Stimulated activated naive CD8-positive, alpha-beta T cell treated with anti-CD3 and anti-CD28 coated beads, Interleukin-15, Interleukin-2, amounts not matched to agents 100 ng/mL and 50 ng/mL, for 24 hours (primary cell): ENCODE results near the gene AFM.
"Not testable (repeated sequence)": the region's sequence is repeated elsewhere in the genome, so short reads cannot be mapped to it uniquely, and the experiment has no call there.

Experiments used
- H3K27ac Mint-ChIP-seq: one replicate; pipeline ENCODE4 v1.8.0; 2021; ENCODE audit warnings: mild to moderate bottlenecking, mixed read lengths
- H3K27me3 Mint-ChIP-seq: one replicate; pipeline ENCODE4 v1.8.0; 2021; ENCODE audit warnings: mixed read lengths
- H3K36me3 Mint-ChIP-seq: one replicate; pipeline ENCODE4 v1.8.0; 2021; ENCODE audit warnings: low read depth, mixed read lengths
- H3K4me1 Mint-ChIP-seq: one replicate; pipeline ENCODE4 v1.8.0; 2021; ENCODE audit warnings: low read depth, mixed read lengths
- H3K4me3 Mint-ChIP-seq: one replicate; pipeline ENCODE4 v1.8.0; 2021; ENCODE audit warnings: mild to moderate bottlenecking, mixed read lengths
- H3K9me3 Mint-ChIP-seq: one replicate; pipeline ENCODE4 v1.8.0; 2021; ENCODE audit warnings: mixed read lengths

AFM gene

GRCh38 chr4:73518340-73518739 lies 36.8 kb downstream of the AFM start:
- Mint-ChIP-seq H3K9me3 (no peaks in the 10 kb centered on the region), H3K27ac (no peak overlapping the region), H3K27me3 (peaks cover 11% of the 10 kb centered on the region), H3K4me1 (no peaks in the 10 kb centered on the region), H3K36me3 (no peaks in the 10 kb centered on the region), H3K4me3 (no peak overlapping the region)

DNA sequence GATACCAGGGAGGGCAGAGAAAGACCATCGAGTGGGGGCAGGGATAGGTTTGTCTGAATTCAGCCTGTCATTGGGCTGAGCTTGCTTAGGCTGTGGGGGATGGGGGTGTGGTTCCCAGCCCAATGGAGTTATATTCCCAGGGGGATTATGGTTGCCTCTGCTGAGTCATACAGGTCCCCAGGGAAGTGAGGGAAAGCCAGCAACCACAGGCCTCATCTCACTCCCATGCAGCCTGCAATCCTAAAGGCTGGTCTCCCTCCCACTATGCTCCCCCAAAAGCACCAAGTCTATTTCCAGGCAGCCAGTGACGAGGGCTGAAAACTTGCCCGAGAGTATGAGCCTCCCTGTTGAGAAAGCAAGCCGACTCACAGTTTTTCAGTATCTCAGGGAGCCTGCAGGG lies 39.3 kb downstream of the AFM start:
- H3K36me3 Mint-ChIP-seq: no peaks in the 10 kb centered on the region
- no peak overlapping the region for H3K27ac Mint-ChIP-seq
- no peaks in the 10 kb centered on the region for H3K9me3 Mint-ChIP-seq
- no peaks in the 10 kb centered on the region for H3K4me1 Mint-ChIP-seq
- no peak overlapping the region for H3K4me3 Mint-ChIP-seq
- peaks cover 11% of the 10 kb centered on the region for H3K27me3 Mint-ChIP-seq

DNA sequence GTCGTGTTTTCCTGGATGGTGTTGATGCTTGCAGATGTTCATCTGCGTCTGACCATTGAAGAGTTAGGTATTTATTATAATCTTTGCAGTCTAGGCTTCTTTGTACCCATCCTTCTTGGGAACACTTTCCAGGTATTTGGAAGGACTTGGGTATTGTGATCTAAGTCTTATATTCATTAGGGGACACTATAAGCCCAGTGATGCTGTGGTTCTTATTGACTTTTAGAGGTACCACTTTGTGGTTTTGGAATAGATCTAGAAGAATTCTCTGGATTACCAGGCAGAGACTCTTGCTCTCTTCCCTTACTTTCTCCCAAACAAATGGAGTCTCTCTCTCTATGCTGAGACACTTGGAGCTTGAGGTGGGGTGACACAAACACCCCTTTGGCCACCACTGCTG lies 41.6 kb downstream of the AFM start:
- H3K36me3 Mint-ChIP-seq: no peaks in the 10 kb centered on the region
- no peak overlapping the region for H3K4me3 Mint-ChIP-seq
- peaks cover 11% of the 10 kb centered on the region for H3K27me3 Mint-ChIP-seq
- H3K4me1 Mint-ChIP-seq: no peaks in the 10 kb centered on the region
- H3K27ac Mint-ChIP-seq: no peak overlapping the region
- H3K9me3 Mint-ChIP-seq: no peaks in the 10 kb centered on the region

DNA sequence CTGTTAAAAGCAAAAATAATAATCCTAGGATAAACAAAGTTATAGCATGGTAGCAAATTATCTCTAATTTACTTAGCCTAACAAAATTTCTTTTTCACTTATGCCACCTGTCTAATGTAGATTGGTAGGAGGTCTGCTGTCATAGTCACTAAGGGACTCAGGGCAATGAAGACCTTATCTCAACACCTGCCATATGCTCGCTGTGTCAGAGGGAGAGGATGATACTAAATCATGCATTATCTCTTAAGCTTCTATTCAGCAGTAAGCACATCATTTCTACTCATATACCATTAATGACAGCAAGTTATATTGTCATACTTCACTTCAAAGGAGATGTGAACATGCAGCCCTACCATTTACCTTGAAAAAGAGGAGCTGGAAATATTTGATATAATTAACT lies 44.1 kb downstream of the AFM start:
- Mint-ChIP-seq H3K9me3 (no peaks in the 10 kb centered on the region), H3K4me3 (no peak overlapping the region), H3K27me3 (peaks cover 5% of the 10 kb centered on the region), H3K27ac (no peak overlapping the region), H3K4me1 (no peaks in the 10 kb centered on the region), H3K36me3 (no peaks in the 10 kb centered on the region)

DNA sequence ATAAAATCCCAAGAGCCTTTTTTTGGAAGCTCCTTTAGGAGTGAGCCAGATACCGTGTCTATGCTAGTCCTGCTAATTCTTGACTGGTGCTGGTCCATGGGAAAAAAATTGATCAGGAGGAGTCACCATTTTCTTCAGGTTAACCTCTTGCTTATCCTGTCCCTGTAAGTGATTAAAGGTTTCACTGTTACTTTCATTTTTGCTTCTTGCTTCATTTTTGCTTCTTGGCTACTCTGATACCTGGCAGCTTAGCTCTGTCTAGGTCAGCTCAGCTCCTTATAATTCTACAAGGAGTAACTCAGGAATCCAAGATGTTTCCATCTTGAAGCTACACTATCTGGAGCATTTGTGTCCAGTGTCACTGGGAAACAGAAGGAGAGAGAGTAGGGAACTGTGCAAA lies 45.7 kb downstream of the AFM start:
- Mint-ChIP-seq H3K9me3 (no peaks in the 10 kb centered on the region), H3K4me1 (no peaks in the 10 kb centered on the region), H3K36me3 (no peaks in the 10 kb centered on the region), H3K27ac (no peak overlapping the region), H3K27me3 (peaks cover 5% of the 10 kb centered on the region), H3K4me3 (no peak overlapping the region)

GRCh38 chr4:73528171-73528570 lies 46.6 kb downstream of the AFM start:
- H3K4me1 Mint-ChIP-seq: no peaks in the 10 kb centered on the region
- no peaks in the 10 kb centered on the region for H3K9me3 Mint-ChIP-seq
- no peak overlapping the region for H3K4me3 Mint-ChIP-seq
- no peak overlapping the region for H3K27ac Mint-ChIP-seq
- peaks cover under 1% of the 10 kb centered on the region for H3K27me3 Mint-ChIP-seq
- no peaks in the 10 kb centered on the region for H3K36me3 Mint-ChIP-seq

DNA sequence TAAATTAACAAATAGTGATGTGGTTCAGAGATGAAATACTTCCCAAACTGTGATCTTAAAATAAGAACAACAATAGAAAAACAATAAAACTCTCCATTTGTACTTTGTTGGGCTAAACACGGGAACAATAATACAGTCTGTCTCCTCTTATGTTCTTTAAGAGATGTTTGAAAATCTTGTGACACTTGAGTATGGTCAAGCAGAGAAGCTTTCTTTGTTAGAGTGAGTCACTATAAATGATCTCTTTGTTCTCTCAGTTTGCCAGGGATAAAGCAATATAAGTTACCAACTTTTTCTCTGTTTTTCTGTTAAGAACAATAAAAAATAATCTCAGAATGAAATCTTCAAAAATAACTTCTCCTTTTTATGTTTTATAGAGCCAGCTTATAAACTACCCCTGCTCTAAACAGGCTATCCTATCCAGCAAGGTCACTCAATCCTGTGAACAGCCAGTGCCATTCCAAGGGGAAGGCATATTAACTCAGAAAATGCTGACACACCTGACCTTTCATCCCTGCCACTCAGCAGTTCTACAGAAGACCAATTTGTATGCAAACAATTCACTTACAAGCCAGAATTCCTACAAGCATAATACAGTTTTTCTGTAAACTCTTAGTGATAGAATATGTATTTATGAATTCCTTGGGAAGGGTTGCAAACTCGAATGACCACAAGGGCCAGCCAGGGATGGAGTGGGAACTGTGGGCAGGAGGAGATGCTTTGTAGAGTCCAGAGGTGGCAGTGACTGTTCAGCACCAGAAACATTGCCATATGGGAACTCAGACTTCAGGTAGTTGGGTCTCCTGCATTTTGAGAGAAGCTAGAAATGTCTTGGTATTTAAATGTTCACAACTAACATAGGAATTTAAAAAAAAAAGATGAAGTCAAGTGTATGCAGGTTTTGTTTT lies 52.2 kb downstream of the AFM start:
- Mint-ChIP-seq H3K27me3 (no peaks in the 10 kb centered on the region), H3K4me3 (no peak overlapping the region), H3K36me3 (no peaks in the 10 kb centered on the region), H3K9me3 (no peaks in the 10 kb centered on the region), H3K27ac (no peak overlapping the region), H3K4me1 (no peaks in the 10 kb centered on the region)

DNA sequence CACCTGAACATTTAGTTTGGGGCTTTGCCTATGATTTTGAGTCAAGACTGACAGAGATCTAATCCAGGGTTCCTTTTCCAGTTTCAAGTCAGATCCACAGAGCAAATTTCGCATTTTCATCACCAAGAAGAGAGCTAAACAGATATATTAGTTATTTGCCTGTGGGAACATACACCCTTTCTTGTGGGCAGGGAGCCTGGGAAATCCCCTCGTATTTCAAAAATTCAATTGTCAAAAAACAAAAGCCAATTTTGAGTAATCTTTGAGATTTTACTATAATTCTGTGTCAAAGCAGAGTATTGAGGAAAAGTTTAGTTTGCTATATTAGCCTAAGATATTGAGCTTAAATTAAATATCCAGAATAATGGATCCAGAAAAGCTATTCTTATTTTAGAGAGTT lies 56.6 kb downstream of the AFM start:
- H3K9me3 Mint-ChIP-seq: no peaks in the 10 kb centered on the region
- H3K27ac Mint-ChIP-seq: no peak overlapping the region
- H3K36me3 Mint-ChIP-seq: no peaks in the 10 kb centered on the region
- no peak overlapping the region for H3K4me3 Mint-ChIP-seq
- H3K27me3 Mint-ChIP-seq: no peaks in the 10 kb centered on the region
- no peaks in the 10 kb centered on the region for H3K4me1 Mint-ChIP-seq

GRCh38 chr4:73539386-73539785 lies 57.8 kb downstream of the AFM start:
- Mint-ChIP-seq H3K36me3 (no peaks in the 10 kb centered on the region), H3K27ac (no peak overlapping the region), H3K27me3 (no peaks in the 10 kb centered on the region), H3K9me3 (no peaks in the 10 kb centered on the region), H3K4me1 (no peaks in the 10 kb centered on the region), H3K4me3 (no peak overlapping the region)

DNA sequence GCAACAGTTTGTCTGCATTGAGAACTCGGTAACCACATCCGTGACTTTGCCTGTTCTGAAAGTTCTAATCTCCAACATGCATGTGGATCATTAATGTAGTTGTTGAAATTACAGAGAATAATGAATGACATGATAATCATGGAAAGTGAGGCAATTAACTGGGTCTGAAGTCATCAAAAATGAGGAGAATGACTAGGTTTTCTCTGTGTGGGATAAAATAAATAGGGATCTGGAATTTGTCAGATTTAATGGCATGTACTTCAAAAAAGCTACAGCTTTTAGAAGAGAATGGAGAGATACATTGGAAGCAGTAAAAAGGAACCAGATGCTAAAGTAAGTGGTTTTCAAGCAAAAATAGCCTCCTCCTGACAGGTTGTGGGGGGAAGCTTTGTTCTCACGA lies 59.3 kb downstream of the AFM start:
- no peaks in the 10 kb centered on the region for H3K36me3 Mint-ChIP-seq
- H3K9me3 Mint-ChIP-seq: no peaks in the 10 kb centered on the region
- H3K4me3 Mint-ChIP-seq: no peak overlapping the region
- no peak overlapping the region for H3K27ac Mint-ChIP-seq
- H3K4me1 Mint-ChIP-seq: no peaks in the 10 kb centered on the region
- H3K27me3 Mint-ChIP-seq: no peaks in the 10 kb centered on the region

- Mint-ChIP-seq H3K27ac (no peak overlapping the region), H3K27me3 (no peaks in the 10 kb centered on the region), H3K4me1 (no peaks in the 10 kb centered on the region), H3K4me3 (no peak overlapping the region), H3K9me3 (no peaks in the 10 kb centered on the region), H3K36me3 (no peaks in the 10 kb centered on the region)
Observed at GRCh38 chr4:73541251-73541650, 59.7 kb downstream of the AFM start.

GRCh38 chr4:73544620-73545019 lies 63.1 kb downstream of the AFM start:
- no peak overlapping the region for H3K27ac Mint-ChIP-seq

GRCh38 chr4:73550865-73551264 lies 69.3 kb downstream of the AFM start:
- H3K27me3 Mint-ChIP-seq, H3K4me3 Mint-ChIP-seq, H3K4me1 Mint-ChIP-seq, H3K27ac Mint-ChIP-seq, H3K9me3 Mint-ChIP-seq, H3K36me3 Mint-ChIP-seq: not testable (repeated sequence)

More at GRCh38 chr4:73544620-73545019, 63.1 kb downstream of the AFM start:
- no peaks in the 10 kb centered on the region for H3K9me3 Mint-ChIP-seq
- no peaks in the 10 kb centered on the region for H3K27me3 Mint-ChIP-seq
- no peak overlapping the region for H3K4me3 Mint-ChIP-seq
- no peaks in the 10 kb centered on the region for H3K4me1 Mint-ChIP-seq
- no peaks in the 10 kb centered on the region for H3K36me3 Mint-ChIP-seq
